ENCODE results near the gene DNAL1.
"Not testable (repeated sequence)": the region's sequence is repeated elsewhere in the genome, so short reads cannot be mapped to it uniquely, and the experiment has no call there.

DNAL1 gene

DNA sequence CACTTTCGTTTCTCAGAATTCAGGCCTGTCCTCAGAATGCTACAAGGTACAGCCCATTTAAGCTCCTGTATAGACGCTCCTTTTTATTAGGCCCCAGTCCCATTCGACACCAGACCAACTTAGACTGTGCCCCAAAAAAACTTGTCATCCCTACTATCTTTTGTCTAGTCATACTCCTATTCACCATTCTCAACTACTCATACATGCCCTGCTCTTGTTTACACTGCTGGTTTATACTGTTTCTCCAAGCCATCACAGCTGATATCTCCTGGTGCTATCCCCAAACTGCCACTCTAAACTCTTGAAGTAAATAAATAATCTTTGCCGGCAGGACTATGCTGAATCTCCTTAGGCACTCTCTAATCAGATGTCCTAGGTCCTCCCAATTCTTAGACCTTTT is 63.3 kb downstream of the DNAL1 start:
- DNase-seq (ENCODE audit: low spot score), result not testable (repeated sequence)

DNA sequence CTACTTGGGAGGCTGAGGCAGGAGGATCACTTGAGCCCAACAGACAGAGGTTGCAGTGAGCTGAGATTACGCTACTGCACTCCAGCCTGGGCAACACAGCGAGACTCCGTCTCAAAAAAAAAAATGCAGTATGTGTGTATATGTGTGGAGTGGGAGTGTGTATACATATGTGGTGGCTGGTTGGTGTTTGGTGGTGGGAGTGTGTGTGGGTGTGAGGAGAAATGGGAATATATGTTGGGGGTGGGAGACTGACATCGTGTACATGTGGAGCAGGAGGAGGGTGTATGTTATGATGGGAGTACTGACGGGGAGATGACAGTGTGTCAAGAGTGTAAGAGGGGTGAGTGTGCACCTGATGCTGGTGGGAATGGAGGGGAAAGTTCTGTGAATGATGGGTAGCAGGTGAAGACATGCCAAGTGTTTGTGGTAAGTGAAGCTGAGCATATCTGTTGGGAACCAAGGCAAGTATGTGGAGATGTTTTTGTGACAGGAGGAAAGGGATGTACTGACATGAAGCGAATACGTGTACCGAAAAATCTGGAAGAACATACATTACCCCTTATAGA is 65.2 kb downstream of the DNAL1 start:
- DNase-seq (ENCODE audit: low spot score), result no peak

DNA sequence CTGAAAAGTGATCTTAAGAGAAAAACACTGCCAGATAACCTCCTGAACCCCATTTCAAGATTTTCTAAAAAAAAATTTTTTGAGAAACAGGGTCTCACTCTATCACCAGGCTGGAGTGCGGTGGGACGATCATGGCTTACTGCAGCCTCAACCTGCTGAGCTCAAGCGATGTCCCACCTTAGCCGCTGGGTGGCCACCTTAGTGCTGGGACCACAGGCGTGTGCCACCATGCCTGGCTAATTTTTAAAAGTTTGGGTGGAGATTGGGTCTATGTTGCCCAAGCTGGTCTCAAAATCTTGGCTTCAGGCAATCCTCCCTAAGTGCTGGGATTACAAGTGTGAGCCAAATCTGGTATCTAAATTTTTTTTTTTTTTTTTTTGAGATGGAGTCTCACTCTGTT is 66.0 kb downstream of the DNAL1 start:
- no peak for DNase-seq (ENCODE audit: low spot score)

DNA sequence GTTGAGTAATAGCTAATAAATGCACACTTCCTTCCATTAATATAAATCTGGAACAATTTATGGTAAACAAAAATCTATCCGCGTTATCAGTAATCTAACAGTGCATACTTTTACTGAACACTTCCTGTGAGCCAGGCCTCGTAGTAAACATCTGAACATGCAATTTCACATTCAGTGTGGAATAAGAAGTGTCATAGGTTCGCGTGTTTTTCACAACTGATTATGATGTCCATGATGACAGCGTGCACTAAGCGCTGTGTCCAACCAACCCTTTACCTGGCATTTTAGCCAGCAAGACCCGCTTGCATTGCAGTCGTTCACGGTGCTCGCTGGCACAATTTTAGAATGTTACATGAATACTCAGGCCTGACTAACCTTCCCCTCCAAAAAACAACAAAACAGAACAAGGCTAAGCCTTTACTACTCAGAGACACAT is 67.3 kb downstream of the DNAL1 start:
- peak; percentile 27 for DNase-seq (ENCODE audit: low spot score)

DNA sequence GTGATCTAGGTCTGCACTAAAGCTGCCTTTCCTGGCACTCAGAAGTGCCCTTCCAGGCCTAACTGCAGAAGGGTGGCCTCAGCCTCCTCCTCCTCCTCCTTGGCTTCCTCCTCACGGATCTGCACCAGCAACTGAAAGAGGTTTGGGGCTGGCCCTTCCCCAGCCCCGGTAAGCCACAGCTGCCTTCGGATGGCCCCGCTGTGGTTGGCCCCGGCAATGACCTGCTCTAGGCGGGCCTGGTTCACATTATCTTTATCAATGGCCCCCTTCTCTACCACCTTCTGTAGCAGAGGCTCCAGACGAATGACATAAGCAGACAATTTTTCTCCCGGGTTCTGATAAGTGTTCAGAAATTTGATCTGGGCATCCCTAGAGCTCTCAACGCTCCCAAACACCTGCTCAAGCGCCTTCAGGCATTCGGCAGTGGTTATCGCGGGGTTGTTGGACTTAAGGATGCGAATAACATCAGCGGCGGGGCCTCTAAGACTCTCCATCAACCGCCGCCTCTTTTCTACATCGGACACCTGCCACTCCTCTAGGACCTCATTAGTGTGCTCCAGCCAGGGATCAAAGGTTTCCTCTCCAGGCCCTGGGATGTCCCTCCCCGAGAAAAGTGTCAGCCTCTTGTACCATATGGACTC is 67.9 kb downstream of the DNAL1 start:
- DNase-seq (ENCODE audit: low spot score), result peak; percentile 20

DNA sequence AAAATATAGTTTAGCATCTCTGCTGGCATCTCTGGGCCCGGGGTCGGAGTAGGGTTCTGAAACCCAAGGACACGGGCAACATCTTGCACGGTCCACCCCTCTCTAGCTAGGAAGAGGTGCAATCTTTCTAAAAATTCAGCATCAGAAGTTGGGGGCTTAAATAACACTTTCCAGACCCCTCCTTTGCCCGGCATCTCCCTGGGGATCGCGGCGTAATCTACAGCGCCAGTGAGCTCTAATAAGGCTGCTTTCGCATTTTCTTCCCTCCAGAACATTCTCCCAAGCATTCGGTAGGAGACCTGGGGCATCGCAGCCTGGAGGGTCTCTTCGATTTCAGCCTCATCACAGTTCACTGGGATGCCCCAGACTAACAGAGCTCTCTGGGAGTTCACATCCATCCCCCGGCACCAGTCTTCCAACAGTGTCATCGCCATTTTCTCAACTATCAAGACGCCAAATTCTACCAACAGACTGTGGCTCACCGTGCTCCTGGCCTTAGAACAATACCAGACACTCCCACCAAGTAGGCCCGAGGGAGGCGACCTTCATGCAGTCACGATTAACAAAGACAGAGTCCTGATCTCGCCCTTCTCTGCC is 68.5 kb downstream of the DNAL1 start:
- DNase-seq (ENCODE audit: low spot score), result no peak

DNA sequence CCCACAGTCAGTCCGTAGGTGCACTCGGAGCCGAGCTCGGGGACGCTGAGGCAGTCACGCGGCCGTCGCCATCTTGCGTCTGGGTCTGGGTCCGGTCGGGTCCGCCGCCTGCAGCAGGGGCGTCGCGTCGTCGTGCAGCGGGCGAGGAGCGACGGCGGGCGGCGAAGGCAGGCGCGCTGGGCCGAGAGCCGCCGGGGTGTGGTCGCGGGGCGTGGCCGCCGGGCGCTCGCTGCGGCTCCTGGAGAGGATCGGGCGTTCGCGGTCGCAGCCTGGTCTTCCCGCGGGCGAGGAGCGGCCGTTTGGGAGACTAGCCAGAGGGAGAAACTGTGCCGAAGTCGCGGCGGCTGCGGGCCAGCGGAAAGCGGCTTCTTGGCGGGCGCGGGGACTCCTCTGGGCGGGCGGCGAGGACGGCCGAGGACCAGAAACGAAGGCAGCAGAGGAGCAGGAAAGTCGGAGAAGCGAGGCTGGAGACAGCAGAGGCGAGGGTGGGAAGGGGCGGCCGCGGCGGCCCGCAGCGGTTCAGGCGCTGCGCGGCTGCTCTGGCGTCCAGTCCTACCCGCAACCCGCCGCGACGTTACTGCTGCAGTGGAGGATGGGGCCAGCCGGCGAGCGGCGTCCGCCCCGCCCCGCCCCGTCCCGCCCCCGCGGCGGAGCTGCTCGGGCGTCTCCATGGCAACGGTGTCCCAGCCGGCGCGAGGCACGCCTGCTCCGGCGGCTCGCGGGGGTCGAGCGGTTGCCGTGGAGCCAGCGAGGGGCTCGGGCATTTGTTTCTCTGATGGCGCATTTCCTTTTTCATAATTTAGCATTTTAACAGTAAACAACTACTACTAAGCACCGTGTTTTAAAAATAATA is 69.2 kb downstream of the DNAL1 start, which contains the start of gene PNMA1:
TSS of gene PNMA1 (minus strand) at position 582 of the 853 bp plus-strand sequence. CDS start 745 bp downstream, outside the sequence.
- DNase-seq (ENCODE audit: low spot score), result peak; percentile 88

DNA sequence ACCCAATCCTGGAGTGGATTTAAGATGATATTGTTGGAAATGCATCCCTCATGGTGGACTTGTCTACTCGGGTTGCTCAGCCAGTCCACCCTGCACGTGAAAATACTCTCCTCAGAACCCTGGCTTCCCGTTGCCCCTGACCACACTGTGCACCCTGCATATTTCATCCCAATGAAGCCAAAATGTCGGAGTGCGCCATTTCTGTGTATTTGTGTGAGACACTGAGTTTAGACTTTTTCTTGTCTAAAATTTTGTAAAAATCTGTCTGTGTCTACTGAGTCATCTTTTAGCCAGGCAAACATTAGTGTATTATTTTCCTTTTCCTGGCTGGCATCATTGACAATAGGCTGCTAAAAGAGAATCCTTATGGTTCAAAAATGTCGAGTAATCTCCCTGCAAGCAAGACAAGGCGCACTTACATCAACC is 69.9 kb downstream of the DNAL1 start:
- DNase-seq (ENCODE audit: low spot score), result no peak

DNA sequence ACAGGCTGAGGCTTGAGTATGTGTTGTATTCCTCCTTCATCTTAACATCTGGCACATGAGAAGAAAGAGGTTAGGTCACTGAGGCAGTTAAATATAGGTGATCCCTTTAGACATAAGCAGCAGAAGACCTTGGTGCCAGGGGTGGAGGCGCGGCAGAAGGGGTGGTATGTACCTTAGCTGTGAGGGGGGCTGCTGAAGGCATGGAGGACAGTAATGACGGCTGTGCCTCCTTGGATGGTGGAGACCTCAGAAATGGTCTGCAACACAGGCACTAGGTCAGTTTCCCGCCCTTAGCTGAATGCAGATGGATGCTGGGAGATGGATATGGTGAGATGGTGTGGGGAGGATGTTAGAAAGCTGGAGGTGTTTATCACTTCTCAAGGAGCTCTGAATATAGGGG is 70.9 kb downstream of the DNAL1 start:
- no peak for DNase-seq (ENCODE audit: low spot score)

DNA sequence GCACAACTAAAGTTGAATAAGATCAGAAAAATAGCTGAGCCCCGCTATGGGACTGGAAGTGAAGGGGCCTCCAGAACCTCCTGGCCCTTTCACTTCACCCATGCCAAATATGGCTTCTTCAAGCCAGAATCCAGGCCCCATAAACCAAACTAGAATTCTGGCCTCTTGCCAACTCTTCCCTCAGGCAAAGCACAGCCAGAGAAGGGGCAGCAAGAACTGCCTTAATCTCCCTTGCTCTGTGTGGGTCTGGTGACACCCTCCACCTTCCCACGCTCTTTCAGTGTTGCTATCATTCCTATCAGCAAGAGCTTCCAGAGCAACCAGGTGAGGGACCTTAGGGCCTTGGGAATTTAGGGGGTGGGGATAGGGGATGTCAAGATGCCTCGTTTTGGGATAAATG is 72.5 kb downstream of the DNAL1 start:
- peak; percentile 7 for DNase-seq (ENCODE audit: low spot score)

DNA sequence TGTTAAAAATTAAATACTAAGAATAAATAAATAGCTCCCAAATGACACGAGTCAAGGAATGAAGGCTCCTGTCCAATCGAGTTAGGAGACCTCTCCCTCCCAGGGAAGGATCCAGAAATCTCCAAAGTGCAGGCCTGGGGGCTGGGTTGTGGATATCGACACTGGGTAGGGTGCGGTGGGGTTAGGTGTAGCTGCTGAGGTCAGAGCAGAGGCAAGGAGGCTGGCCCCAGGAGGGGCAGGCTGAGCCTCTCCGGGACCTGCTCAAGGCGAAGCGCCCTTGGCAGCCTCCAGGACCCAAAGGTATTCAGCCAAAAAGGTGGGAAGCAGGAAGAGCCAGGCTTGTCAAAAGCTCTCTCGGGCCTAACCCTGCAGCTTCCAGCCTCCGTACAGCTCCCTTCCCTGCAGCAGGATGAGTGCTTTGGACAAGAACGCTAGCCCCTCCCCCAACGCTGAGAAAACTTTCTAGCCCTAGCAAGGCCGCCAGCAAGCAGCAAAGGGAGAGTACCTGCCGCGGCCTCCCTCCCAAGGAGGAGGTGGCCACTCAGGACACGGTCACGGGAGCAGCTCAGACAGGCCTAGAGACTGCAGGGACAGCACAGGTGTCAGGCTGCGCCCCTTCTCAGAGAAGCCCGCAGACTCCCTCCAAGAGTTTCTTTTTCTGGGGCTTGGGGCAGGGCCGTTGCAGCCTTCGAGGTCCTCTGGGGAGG is 73.1 kb downstream of the DNAL1 start:
- no peak for DNase-seq (ENCODE audit: low spot score)

DNA sequence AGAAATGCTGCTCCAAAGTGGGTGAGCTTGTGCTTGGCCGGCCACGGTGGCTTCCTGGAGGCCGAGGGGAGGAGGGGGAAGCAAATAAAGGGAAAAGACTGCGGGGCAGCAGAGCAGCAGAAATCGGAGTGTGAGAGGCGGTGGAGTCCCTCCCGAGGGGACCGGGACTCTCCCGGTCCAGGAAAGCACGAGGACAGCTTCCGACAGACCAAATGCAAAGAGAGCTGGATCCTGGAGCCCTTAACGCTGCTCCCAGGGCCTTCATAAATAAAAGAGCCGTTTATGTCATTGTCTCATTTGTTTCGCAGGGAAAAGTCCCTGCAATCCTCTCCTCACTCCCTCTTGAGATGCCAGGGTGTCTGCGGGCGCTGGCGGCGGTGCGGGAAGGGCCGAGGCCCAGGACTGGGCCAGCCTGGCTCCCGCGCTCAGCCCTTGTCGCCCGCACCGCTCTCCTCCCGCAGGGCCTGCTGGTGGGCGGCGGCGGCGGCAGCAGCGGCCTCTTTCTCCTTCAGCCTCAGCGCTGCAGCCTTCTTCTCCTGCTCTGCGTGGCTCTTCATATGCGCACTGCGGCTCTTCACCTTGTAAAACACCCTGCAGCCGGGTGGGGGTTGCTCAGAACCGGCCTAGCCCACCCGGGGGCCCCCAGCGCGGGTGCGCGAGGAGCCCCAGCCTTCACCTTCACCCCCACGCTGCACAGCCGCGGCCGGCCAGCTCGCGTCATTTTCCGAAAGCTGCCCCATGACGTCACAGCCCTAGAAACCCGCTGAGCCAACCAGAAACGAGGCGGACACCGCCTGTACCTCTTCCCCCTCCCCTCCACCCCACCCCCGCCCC is 73.8 kb downstream of the DNAL1 start:
- no peak for DNase-seq (ENCODE audit: low spot score)

DNA sequence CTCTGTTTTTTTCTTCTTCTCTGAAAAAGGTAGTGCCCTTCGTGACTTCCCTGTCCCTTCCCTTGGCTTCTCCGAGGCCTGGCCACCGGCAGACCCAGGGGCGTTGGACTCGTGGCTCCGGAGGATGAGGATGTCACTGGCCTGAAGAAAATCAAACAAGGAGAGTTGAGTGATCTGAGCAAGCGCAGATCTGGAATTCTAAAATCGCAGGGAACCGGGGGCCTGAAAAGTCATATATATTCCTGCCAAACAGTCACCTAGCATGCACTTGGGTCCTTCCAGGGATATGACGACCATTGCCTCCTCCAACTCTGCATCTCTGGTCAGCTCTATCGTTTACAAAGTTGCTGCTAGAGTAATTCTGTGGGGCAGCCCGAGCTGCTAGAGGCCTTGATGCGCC is 74.6 kb downstream of the DNAL1 start:
- no peak for DNase-seq (ENCODE audit: low spot score)

DNA sequence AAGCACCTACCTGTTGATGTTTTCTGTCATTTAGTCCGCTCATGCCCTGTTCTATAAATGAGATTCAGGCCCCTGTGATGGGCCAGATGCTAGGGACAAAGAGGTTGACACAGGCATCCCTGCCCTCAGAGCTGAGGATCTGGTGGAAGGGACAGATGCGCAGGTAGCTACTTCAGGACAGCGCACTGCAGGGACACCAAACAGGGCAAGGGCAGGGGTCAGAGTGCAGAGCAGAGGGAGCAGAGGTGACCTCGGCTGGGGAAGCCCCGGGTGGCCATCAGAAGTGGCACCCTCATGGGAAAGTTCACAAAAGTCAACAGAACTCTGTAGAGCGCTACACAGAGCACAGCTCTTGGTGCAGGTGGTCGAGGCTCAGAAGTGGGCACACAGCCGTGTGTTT is 75.0 kb downstream of the DNAL1 start:
- DNase-seq (ENCODE audit: low spot score), result no peak

DNA sequence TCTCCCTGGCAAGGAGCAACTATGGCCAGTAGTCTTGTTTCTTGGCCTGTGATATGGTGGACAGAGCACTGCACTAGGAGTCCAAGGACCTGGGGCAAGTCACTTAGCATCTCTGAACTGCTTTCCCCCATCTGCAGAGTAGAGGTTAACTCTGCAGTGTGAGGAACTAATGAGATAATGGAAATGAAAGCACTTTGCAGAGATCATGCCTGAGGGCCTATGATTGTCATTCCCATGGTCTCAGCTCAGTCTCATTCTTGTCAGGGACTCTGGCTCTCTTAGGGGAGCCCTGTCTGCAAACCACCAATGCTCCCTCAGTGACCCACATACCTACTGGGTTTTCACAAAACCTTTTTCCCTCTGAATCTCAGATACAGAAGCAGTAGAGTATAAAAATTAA is 75.8 kb downstream of the DNAL1 start:
- no peak for DNase-seq (ENCODE audit: low spot score)

DNA sequence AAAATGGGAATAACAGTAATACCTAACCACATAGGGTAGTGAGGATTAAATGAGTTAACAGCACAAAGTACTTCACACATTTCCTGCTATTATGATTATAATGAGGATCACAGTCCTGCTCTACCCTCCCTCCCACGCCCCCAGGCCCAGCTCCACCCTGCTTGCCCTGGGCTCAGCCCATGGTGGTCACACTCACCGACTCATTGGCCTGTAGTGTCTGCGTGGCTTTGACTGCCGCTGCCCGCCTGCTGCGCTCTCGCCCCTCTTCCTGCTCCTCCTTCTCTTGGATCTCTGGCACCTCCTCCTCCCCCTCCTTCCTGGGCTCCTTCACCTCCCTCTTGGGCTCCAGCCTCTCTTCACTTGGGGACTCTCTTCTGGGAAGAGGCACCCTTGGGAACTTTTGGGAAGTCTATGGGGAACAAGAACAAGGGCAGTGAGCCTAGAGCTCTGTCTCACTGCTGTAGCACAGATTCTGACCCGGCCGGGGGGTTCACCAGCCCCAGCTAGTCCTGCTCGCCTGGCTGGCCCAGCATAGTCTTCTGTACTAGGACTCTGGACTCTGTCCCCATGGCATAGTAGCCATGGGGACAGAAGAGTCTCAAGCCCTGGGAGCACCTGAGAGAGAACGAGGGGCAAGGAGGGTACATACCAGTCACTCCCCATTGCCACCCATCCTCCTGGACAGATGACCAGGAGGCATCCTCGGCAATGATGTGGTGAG is 76.5 kb downstream of the DNAL1 start:
- no peak for DNase-seq (ENCODE audit: low spot score)

DNA sequence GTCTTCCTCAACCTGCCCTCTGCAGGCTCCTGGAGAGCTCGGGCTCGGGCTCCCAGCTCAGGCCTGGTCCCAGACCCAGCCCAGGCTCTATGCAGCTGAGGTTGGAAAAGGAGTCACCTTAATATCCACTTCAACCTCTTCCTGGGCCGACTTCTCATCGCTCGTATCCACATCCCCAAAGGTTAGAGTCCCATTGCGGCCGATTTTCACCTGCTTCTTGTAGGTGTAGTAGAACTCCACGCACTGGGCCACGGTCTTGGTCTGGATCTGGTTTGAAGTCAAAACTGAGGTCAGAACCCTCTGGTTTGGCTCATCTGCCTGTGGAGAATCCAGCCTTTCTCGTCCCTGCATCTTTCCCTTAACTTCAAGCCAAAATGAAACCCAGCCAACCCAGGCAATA is 77.8 kb downstream of the DNAL1 start:
- DNase-seq (ENCODE audit: low spot score), result no peak

DNA sequence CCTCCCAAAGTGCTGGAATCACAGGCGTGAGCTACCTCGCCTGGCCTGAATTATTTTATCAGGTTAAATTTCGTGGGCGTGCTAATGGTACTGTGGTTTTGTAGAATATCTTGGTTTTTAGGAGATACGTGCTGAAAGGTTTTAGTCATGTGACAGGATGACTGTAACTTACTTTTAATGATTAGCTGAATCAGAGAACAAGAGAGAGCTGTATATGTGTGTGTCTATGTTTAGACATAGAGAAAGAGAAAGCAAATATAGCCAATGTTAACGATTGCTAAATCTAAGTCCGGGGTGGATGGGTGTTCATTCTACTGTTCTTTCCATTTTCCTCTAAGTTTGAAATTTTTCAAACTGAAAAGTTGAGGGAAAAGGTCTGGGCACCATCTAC is 78.6 kb downstream of the DNAL1 start:
- peak; percentile 6 for DNase-seq (ENCODE audit: low spot score)

DNA sequence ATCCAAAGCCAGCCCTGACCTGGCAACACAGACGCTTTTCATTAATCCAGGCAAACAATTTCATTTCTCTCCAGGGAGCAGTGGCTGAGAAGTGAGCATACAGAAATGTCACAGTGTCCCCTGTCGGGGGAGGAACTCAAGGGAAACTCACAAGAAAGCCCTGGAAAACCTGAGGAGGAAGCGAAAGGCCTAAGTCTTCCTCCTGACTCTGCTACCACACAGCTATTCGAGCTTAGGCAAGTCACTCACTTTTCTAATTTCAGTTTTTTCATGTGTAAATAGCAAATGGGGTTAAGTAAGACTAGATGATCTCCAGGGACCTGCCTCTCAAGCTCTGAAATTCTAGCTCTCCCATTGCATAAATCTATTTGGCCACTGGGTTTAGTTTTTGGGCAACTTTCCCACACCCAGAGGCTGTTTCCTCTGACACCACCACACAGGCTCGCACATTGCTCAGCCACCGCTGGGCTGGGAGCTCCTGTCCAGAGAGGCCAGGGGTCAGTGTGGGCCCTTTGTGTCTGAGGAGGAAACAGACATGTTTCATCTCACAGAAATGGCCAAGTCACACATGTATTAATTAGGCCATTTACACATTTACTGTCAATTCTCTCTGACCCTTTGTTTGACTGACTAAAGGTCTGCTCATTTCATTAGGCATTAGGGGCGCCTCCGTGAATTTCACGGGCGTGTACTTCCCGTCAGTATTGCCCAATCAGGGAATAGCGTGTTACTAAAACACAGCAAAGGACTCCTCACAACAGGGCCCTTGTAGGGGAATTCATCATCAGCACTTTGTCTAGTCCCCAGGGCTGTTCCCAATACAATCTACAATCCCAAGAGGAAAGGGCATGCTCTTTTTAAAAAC is 79.2 kb downstream of the DNAL1 start:
- peak; percentile 25 for DNase-seq (ENCODE audit: low spot score)

DNA sequence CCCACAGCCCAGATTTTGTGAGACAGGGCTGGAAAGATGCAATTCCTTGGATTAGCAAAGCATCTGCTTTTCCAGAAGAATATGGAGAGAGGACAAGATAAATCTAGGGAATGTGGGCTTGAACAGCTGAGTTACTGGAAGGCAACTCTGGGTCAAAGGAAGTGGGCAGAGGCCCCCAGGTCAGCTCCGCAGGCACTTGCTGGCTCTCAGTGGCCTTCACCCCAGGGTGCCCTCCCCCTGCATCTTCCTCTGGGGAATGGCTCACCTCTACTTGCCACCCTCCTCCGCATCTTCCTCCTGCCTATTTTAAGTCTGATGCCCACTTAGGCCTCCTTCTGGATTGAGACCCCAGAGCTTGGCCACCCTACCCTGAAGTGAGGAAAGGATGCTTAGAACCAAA is 79.9 kb downstream of the DNAL1 start:
- DNase-seq (ENCODE audit: low spot score), result no peak

Data from hematopoietic multipotent progenitor cell treated with erythropoietin and hydrocortisone succinate and interleukin-3 and kit ligand, for 17 days (in vitro differentiated cells).